Stimulated activated CD8-positive, alpha-beta memory T cell treated with anti-CD3 and anti-CD28 coated beads, Interleukin-7, amount 100 ng/mL, for 4 hours (primary cell): ENCODE data around the gene PNPLA6.
"Not testable (repeated sequence)": the region's sequence is repeated elsewhere in the genome, so short reads cannot be mapped to it uniquely, and the experiment has no call there.

Experiments used
- DNase-seq, 2 donors: peaks; one replicate each; pipeline ENCODE4 v3.0.0-alpha.2; 2020; ENCODE audit warnings: low read depth in 2 of 2

Gene PNPLA6

DNA sequence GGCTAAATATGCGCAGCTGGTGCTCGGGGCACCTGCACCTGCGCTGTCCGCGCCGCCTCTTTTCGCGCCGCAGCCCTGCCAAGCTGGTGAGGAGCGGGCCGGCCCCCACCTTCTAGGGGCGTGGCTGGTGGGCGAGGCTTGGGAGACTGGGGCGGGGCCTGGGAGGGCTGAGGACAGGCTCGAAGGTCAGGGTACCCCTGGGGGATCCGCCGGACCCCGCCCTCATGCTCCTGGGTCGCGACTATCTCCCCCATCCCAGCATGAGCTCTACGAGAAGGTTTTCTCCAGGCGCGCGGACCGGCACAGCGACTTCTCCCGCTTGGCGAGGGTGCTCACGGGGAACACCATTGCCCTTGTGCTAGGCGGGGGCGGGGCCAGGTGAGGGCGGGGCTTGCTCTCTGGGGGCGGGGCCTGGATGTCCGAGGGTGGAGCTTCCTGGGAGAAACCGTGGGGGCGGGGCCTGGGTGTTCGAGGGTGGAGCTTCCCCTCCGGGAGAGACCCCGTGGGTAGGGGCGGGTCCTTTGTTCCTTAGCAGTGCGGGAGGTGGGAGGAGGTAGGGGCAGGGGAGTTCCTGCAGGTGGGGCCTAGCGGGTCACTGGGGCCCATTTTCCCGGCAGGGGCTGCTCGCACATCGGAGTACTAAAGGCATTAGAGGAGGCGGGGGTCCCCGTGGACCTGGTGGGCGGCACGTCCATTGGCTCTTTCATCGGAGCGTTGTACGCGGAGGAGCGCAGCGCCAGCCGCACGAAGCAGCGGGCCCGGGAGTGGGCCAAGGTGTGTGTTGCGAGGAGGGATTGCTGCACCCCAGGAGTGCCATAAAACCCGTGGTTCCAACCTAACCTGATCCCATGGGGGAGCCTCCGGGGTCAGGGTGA, 19.7 kb downstream of the PNPLA6 start:
- no peak for DNase-seq

DNA sequence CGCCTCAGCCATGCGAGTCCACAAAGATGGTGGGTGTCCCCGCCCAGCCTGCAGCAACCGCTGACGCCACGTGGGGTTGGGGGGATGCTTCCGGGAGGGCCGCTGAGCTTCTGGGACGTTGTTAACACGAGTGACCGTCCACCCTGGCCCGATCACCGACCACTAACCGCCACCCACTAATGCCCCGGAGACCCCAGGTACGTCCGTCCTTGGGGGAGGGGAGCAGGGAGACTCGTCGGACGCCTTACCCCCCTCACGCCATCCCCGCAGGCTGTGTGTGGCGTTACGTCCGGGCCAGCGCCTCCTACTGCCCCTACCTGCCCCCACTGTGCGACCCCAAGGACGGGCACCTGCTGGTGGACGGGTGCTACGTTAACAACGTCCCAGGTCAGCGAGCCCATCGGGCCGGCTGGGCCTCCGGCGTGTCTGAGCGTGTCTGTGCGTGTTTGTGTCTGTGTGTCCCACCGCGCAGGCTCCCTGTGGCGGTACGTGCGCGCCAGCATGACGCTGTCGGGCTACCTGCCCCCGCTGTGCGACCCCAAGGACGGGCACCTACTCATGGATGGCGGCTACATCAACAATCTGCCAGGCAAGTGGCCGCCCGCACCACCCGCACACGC, 21.3 kb downstream of the PNPLA6 start:
- DNase-seq = no peak

- no peak for DNase-seq
Observed at GRCh38 chr19:7558667-7559066, 23.1 kb downstream of the PNPLA6 start.

GRCh38 chr19:7559102-7559501, 23.6 kb downstream of the PNPLA6 start:
- DNase-seq = no peak

GRCh38 chr19:7560255-7560654, 24.7 kb downstream of the PNPLA6 start:
- DNase-seq = no peak

- DNase-seq = no peak
Observed at GRCh38 chr19:7561325-7561724, 25.8 kb downstream of the PNPLA6 start.

DNA sequence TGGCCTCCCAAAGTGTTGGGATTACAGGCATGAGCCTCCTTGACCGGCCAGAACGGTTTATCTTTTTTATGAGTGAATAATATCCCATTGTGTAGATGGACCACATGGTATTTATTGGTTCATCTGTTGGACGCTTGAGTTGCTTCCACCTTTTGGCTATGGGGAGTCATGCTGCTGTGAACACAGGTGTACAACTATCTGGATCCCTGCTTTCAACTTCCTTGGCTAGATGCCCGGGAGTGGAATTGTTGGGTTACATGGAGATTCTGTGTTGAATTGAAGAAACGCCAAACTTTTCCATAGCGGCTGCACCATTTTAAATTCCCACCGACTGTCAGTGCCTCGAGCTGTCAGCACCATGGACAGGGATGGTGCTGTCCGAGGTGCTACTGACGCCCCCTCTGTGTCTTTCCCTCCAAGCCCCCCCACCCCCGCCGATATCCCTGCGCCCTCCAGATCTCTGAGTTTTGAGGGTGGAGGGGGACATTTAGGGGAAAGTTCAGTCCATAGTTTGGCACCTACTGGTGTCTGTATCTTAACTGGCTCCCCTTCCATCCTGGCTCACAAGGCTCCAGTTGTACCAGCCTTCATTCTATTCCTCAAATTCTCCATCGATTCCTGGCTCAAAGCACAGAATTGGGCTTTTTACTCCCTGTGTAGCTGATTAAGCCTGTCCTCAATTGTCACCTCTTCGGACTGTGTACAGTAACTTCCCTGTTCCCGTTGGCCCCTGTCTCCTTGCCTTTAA, 27.3 kb downstream of the PNPLA6 start:
- no peak for DNase-seq

DNA sequence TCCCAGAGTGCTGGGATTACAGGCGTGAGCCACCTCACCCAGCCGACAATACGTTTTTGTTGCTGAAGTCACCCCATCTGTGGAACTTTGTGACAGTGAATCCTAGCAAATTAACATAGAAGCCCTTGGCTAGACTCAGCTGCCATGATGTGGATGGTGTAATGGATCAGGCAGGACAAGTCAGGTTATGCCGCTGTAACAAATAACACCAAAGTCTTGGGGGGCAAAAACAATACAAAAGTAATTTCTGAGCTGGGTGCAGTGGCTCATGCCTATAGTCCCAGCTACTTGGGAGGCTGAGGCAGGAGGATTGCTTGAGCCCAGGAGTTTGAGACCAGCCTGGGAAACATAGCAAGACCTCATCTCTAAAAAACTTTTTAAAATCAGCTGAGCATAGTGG, 29.3 kb downstream of the PNPLA6 start:
- DNase-seq = no peak

- no peak for DNase-seq
Observed at GRCh38 chr19:7565332-7565731, 29.8 kb downstream of the PNPLA6 start.

- no peak for DNase-seq
Observed at GRCh38 chr19:7570761-7571160, 35.2 kb downstream of the PNPLA6 start.

DNA sequence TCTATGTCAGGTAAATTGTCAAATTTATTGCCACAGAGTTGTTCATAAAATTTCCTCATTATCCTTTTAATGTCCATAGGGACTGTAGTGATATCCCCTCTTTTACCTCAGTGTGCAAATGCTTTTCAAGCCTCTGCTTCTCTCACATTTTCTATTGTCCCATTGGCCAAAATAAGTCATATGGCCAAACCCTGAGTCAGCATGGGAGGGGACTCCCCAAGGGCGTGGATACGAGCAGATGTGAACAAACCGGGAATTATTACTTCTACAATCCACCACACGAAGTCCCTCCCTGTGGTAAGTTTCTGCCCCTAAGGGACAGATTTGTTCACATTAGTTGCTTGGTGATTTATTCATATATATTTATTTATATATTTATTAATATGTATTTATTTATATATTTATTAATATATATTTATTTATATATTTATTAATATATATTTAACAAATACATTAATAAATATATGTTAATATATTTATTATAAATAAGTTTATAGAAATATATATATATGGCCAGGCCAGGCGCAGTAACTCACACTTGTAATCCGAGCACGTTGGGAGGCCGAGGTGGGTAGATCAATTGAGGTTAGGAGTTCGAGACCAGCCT, 40.0 kb downstream of the PNPLA6 start:
- no peak for DNase-seq

GRCh38 chr19:7577422-7577821, 41.9 kb downstream of the PNPLA6 start:
- not testable (repeated sequence) for DNase-seq

DNA sequence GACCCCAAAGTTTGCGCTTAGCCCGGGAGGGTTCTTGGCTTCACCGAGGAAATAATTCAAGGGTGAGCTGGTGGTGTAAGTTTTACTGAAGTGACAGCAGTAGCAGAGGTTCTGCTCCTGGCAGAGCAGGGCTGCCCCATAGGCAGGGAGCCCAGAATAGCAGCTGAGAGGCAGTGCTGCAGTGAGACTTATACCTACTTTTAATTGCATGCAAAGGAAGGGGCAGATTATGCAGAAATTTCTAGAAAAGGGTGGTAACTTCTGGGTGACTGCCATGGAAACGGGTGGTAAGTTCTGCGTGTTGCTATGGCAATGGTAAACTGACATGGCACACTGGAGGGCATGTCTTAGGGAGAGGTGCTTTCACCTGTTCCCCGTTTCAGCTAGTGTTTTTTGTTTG, 42.6 kb downstream of the PNPLA6 start:
- DNase-seq = no peak

DNA sequence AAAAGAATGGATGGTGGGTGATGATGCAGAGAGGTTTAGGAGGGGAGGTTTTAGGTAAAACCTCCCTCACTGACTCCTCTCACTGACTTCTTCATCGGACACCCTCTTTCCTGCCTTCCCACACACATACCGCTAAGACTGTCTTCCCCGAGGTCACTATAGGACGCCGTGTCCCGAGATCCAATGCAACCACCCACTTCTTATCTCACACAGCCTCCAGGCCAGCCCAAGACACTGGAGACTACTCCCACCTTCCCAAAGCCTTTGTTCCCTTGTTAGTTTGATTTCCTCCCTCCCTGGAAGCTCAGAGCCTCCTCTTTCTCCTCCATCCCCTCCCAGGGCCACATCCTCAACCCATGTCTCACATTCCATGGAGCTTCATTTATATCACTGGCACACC, 43.7 kb downstream of the PNPLA6 start:
- no peak for DNase-seq

- no peak for DNase-seq
Observed at GRCh38 chr19:7582446-7582845, 46.9 kb downstream of the PNPLA6 start.

GRCh38 chr19:7589822-7590221, 54.3 kb downstream of the PNPLA6 start:
- no peak for DNase-seq

DNA sequence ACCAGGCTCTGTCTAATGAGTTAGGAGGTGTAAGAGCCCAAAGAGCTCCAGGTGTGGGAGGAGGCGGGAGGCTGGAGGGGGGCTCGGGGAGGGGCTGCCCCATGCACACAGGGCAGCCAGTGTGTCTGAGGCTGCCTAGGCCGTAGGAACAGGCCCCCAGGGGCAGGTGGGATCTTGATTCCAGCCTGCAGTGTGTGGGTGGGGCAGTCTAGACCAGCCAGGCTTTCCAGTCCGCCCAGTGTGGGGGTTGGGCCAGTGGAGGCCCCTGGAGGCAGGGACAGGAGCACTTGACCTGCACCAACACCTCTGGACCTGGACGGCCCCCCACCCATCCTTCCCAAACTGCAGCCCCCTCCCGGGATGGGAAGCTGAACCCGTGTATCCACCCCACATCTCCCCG, 54.7 kb downstream of the PNPLA6 start:
- DNase-seq = no peak

- DNase-seq = peak in 1 of 2 donors; percentile 29
Observed at GRCh38 chr19:7595466-7596133, 60.1 kb downstream of the PNPLA6 start, which contains the start of gene CAMSAP3. Gene CAMSAP3, plus strand, starts transcription at chr19:7595863. Its CDS starts 140 bp downstream, at chr19:7596003.

DNA sequence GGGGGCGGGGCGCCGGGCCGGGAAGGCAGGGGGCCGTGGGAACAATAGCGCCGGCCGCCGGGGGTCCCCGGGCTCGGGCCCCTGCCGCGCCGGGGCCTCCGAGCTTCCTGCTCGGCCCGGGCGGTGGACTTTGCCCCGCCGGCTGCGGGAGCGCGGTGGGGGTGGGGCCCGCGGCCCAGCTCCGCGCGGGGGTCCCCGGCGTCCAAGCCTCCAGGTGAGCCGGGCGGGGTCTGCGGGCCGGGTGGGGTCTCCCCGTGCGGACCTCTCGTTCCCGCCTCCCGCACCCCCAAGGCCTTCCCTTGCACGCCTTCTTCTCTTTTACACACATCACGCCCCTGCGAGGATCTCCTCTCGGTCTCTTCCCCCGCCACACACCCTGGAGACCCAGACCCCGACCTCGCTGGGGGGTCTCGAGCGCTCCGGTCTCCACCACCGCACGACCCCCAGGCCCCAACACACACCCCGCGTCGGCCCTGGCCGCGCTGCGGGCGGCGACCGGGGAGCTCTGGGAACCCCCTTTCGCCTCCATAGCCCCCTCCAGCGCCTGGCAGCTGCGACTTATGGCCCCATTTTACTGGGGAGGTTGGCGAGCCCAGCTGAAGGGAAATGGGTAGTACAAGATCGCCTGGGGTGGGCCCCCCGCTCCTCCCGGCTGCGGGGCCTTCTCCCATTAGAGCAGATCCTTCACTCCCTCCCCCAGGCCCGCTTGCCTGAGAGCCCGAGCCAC, 60.9 kb downstream of the PNPLA6 start:
- no peak for DNase-seq

GRCh38 chr19:7597689-7598088, 62.2 kb downstream of the PNPLA6 start:
- no peak for DNase-seq

DNA sequence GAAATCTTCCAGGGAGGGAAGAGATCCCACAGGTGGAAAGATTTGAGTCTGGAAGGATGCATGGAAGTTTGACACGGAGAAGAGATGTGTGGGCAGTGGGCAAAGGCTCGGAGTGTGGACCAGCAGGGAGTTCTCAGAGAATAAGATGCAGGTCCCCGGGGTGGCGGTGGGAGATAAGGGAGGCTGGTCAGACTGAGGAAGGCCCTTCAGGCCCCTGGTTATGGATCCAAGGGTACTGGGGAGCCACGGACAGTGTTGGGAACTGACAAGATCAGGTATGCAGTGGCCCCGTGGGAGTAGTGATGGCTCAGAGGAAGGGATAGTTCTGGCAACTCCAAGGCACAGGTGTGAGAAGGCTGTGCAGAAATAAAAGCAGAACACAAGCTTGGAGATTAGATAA, 62.7 kb downstream of the PNPLA6 start:
- no peak for DNase-seq
